Skeletal muscle cell (primary cell): ENCODE data around the gene RPP14.
A peak's percentile ranks its signal among the peaks of the same experiment; 100 is the strongest.

Experiments
- DNase-seq: peaks from one replicate; pipeline ENCODE4 v3.0.0-alpha.2; 2010; ENCODE audit warnings: low read depth
- H3K4me3 ChIP-seq: 2 replicates; pipeline ENCODE4 v1.5.1; 2011; ENCODE audit warnings: low read depth, mild to moderate bottlenecking, control low read depth, low read length, moderate library complexity

RPP14 gene

DNA sequence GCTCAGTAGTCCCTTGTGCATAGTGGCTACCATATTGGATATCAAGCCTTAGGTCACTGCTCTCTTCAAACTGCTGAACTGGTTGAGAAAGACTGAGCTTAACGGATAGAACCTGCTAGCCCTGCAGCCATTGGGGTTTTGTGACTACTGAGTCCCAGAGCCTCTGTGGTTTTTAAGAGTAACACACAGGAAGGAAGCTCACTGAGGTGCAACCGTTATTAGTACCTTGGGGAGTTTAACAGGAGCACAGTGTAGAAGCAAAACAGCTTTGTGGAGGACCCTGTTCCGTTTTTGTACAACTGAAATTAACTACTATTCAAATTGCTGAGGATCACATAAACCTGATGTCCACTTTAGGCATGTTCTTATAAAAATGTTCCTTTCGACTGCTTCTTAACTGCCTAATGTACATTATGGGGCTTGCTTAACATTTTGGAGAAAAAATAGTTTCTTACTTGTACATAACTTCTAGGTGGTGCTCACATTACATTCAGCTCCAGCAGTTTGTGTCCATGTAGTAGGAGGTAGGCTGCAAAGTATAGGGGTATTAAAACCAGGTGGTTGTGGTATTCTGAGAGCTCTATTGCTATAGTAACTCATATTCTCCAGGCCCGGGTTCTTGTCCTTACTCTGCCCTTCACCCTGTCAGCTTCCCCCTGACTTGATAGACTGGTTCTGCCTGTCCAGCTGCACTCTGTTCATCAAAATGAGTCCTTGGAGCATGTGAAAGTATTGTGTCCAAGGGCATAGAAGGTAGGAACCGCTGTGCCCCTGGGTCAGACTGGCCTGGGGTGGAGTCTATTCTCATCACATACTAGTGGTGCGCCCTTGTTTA, 44.0 kb downstream of the RPP14 start:
- no peak overlapping the region for H3K4me3 ChIP-seq
- DNase-seq = no peak

DNA sequence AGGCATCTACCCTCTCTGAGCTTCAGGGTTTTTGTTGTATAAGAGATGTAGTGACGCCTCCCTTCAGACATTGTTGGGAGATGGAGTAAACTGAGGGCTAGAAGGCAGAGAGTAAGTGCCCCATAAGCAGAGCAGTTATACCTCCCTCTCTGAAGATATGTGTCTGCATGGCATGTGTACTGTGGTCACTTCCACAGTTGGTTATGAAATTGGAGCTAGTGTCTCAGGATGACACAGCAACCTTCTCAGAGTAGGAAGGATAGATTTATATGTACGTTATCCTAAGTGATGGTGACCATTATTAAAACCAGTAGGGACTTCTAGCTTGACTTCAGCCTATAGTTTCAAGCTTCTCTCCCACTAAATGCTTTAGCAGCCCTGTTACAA, 44.6 kb downstream of the RPP14 start:
- DNase-seq = peak; percentile 26
- no peak overlapping the region for H3K4me3 ChIP-seq

DNA sequence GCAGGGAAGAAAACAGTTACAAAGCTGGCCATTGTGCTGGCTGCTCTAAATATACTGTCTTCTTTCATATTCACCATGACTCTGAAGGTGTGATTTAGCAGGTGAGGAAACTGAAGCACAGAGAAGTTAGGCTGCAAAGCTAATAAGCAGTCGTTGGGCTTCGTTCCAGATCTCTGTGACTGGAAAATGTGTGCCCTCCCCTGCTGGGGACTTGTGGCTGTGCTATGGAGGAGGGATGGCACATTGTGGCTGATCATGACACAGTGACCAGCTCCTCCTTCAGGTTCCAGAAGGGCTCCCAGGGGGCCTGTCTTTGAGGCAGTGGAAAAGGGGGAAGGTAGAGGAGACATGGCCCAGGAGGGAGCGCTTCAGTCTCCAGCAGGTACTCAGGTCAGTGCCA, 45.9 kb downstream of the RPP14 start:
- no peak overlapping the region for H3K4me3 ChIP-seq
- no peak for DNase-seq

- no peak for DNase-seq
- H3K4me3 ChIP-seq = no peak overlapping the region
Measured at GRCh38 chr3:58352626-58353025, 46.6 kb downstream of the RPP14 start.

- H3K4me3 ChIP-seq = no peak overlapping the region
- no peak for DNase-seq
Measured at GRCh38 chr3:58353722-58354553, 47.9 kb downstream of the RPP14 start.

DNA sequence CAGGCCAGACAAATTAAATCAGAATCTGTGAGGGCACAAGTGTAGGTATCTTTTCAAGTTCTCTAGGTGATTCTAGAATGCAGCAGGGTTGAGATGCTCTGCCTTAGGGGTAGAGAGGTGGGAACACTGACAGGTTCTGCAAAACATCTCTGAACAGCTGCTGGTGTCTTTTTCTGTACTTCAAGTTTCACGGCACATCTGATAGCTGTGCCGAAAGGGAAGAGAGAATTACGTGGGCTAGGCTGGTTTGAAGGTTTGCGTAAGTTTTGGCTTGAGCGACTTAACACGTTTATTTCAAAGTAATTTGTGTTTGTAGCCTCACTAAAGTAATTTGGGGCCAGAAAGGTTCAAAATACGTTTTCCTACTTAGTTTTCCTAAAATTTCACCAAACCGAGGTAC, 49.1 kb downstream of the RPP14 start:
- no peak overlapping the region for H3K4me3 ChIP-seq
- DNase-seq = no peak

GRCh38 chr3:58356054-58356453, 50.0 kb downstream of the RPP14 start:
- DNase-seq = no peak
- no peak overlapping the region for H3K4me3 ChIP-seq

GRCh38 chr3:58357402-58357801, 51.4 kb downstream of the RPP14 start:
- DNase-seq = no peak
- H3K4me3 ChIP-seq = no peak overlapping the region

GRCh38 chr3:58358092-58358491, 52.0 kb downstream of the RPP14 start:
- no peak for DNase-seq
- H3K4me3 ChIP-seq = no peak overlapping the region

- no peak overlapping the region for H3K4me3 ChIP-seq
- DNase-seq = no peak
Measured at GRCh38 chr3:58358808-58359207, 52.8 kb downstream of the RPP14 start.

DNA sequence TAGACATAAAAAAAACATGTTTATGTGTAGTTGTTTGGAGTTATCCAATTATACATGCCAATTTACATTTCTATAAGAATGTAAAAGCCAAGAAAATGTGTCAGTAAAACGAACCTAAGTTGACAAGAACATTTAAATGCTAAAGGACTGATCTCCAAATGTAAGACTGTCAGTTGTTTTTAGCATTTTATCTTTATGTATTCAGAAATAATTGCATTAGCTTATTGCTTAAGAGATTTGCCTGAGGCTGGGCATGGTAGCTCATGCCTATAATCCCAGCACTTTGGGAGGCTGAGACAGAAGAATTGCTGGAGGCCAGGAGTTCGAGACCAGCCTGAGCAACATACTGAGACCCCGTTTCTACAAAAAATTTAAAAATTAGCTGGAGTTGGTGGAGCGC, 53.6 kb downstream of the RPP14 start:
- H3K4me3 ChIP-seq = no peak overlapping the region
- DNase-seq = no peak

- no peak for DNase-seq
Measured at GRCh38 chr3:58361866-58362265, 55.8 kb downstream of the RPP14 start.

DNA sequence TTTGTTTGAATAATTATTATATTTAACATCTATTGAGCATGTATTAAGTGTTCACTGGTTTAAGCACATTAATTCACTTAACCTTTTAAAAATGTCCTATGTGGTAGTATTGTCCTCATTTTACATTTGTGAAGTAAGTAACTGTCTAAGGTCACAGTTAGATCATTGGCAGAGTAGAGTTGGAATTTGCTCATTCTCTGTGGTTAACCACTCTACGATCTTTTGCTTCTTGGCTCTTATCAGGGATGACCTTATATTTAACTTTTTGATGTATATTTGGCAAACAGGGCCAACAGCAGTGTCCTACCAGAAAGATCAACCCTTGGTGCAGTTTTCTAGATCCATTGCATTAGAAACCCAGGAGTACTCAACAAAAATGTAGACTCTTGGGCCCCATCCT, 60.7 kb downstream of the RPP14 start:
- no peak overlapping the region for H3K4me3 ChIP-seq
- DNase-seq = no peak

More at GRCh38 chr3:58361866-58362265, 55.8 kb downstream of the RPP14 start:
- no peak overlapping the region for H3K4me3 ChIP-seq

- DNase-seq = no peak
- H3K4me3 ChIP-seq = no peak overlapping the region
Measured at GRCh38 chr3:58369038-58369437, 63.0 kb downstream of the RPP14 start.
